ENCODE measurements around the gene JAK1.

- TF ChIP-seq CTCF (IDR thresholded peaks at IDR 0.05 in 4 of 5, conservative IDR thresholded peaks at IDR 0.05 in 1 of 5), result no peak
- no peak for TF ChIP-seq POLR2A (IDR thresholded peaks at IDR 0.05)
These were observed 17.2 kb downstream of the JAK1 start for GRCh38 chr1:64948905-64949833.

Measured in gastrocnemius medialis (tissue), 4 donors.